Measurements from ENCODE around the gene CST5.
"Not testable (repeated sequence)": the region's sequence is repeated elsewhere in the genome, so short reads cannot be mapped to it uniquely, and the experiment has no call there.

CST5 gene

DNA sequence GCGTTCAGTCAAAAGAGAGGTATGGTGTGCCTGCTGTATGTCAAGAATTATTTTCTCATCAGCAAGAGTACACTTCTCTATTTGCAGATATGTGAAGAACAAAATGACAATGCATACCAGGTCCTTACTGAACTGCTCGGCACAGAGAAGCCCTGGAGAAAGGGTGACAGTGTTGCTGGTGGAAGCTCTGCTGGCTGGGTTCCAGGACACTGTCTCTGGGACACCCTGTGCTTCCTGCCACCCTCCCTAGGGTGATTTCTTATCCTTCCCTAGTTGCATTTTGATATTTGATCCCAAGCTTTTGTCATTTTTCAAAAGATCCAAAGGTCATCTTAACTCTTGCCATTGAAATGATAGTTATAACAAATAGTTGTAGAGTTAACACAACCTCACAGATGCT, 8.3 kb upstream of the CST5 start:
- no peak for DNase-seq (ENCODE audit: low read depth)
- no peak overlapping the region for H3K4me3 ChIP-seq (ENCODE audit: low read length)
- H3K9ac ChIP-seq (ENCODE audit: low read length): no peak overlapping the region
- no peaks in the 10 kb centered on the region for H3K36me3 ChIP-seq (ENCODE audit: control insufficient read depth, insufficient read depth, low read length, severe bottlenecking)
- peaks cover 43% of the 10 kb centered on the region for H3K27me3 ChIP-seq (replicated peaks; ENCODE audit: control insufficient read depth, insufficient read depth, low read length)
- no peaks in the 10 kb centered on the region for H3K9me3 ChIP-seq (ENCODE audit: control insufficient read depth, low read length)
- H3K4me1 ChIP-seq (ENCODE audit: control insufficient read depth, insufficient read depth, low read length): no peaks in the 10 kb centered on the region

DNA sequence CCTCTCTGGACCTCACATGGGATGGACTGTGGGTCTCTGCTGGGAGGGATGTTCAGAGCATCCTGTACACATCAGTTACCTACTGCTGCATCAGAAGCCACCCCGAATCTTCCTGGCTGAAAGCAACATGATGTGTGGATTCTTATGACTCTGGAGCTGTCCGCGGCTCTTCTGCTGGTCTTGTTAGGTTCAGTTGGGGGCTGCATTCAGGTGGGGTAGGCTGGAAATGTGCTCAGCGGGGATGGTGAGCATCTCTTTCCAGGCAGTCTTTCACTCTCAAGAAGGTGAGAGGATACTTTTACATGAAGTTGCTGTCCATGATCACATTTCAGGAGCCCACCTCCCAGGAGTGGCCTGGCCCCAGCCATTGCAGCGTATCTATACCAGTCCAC, 5.2 kb upstream of the CST5 start:
- no peak for DNase-seq (ENCODE audit: low read depth)
- no peak overlapping the region for H3K9ac ChIP-seq (ENCODE audit: low read length)
- no peaks in the 10 kb centered on the region for H3K4me1 ChIP-seq (ENCODE audit: control insufficient read depth, insufficient read depth, low read length)
- H3K36me3 ChIP-seq (ENCODE audit: control insufficient read depth, insufficient read depth, low read length, severe bottlenecking): no peaks in the 10 kb centered on the region
- no peak overlapping the region for H3K4me3 ChIP-seq (ENCODE audit: low read length)
- H3K9me3 ChIP-seq (ENCODE audit: control insufficient read depth, low read length): no peaks in the 10 kb centered on the region
- H3K27me3 ChIP-seq (replicated peaks; ENCODE audit: control insufficient read depth, insufficient read depth, low read length): peaks cover 47% of the 10 kb centered on the region

DNA sequence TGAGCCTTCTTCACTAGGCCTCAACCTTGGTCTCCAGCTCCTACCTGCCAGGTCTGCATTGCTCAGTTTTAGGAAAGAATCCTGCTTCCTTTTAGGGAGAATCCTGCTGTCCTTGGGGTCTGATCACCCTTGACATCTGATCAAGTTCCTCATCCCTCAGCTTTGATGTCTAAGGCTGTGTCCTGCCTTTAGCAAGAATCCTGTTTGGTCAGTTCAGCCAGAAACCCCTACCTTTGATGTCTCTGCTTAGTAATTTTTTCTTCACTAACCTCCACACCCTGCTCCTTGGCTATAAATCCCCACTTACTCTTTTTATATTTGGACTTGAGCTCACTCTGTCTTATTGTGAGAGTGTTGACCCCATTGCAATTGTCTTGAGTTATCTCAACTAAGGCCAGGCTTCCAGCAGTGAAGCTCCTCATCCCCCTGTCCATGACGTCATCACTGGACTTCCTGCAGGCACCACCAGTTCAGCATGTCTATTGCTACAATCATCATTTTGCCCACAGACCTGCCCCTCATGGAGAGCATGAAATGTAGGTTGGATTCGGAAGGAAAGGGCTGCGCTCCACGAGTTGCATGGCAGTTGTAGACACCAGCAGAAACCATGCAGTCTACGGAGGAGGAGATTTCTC, 4.7 kb upstream of the CST5 start:
- H3K4me1 ChIP-seq (ENCODE audit: control insufficient read depth, insufficient read depth, low read length): no peaks in the 10 kb centered on the region
- H3K4me3 ChIP-seq (ENCODE audit: low read length): no peak overlapping the region
- no peaks in the 10 kb centered on the region for H3K9me3 ChIP-seq (ENCODE audit: control insufficient read depth, low read length)
- no peak for DNase-seq (ENCODE audit: low read depth)
- no peaks in the 10 kb centered on the region for H3K36me3 ChIP-seq (ENCODE audit: control insufficient read depth, insufficient read depth, low read length, severe bottlenecking)
- no peak overlapping the region for H3K9ac ChIP-seq (ENCODE audit: low read length)
- H3K27me3 ChIP-seq (replicated peaks; ENCODE audit: control insufficient read depth, insufficient read depth, low read length): peaks cover 49% of the 10 kb centered on the region

DNA sequence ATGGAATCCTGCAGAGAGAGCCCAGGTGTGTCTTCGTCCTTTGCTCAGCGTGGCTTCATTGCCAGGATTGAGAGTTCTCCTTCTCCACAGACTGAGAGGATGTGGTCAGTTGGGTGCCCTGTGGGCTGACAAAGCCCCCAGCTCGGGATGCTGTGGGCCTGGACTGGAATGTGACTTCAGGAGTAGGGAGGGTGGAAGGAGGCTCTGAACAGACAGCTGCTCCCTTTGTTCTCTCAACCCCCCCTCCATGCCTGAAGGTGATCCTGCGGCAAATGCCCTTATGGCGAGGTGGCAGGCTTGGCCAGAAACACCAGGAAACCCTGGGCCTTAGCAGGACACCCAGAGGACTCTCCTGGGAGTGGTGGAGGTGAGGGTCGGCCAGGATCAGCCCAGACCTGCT, 1.8 kb upstream of the CST5 start:
- no peak for DNase-seq (ENCODE audit: low read depth)
- Histone ChIP-seq H3K9ac (ENCODE audit: low read length) (no peak overlapping the region), H3K27me3 (replicated peaks; ENCODE audit: control insufficient read depth, insufficient read depth, low read length) (peaks cover 51% of the 10 kb centered on the region), H3K36me3 (ENCODE audit: control insufficient read depth, insufficient read depth, low read length, severe bottlenecking) (no peaks in the 10 kb centered on the region), H3K9me3 (ENCODE audit: control insufficient read depth, low read length) (no peaks in the 10 kb centered on the region), H3K4me1 (ENCODE audit: control insufficient read depth, insufficient read depth, low read length) (no peaks in the 10 kb centered on the region), H3K4me3 (ENCODE audit: low read length) (no peak overlapping the region)

DNA sequence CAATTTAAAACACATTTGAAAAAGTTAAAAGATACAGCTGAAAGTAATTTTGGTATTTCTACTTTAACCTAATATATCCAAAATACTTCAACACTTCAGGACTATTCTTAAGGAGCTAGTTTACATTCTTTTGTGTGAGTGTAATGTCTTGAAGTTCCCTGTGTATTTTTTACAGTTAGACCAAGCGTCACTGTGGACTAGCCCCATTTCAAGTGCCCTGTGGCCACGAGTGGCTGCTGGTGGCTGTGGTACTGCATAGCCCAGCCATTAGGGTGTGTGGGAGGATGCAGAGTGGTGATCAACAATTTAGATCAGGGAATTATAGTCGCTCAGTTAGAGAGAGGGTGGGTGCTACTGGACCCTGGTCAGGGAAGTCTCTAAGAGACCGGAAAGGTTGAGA, 869 bp upstream of the CST5 start:
- H3K27me3 ChIP-seq (replicated peaks; ENCODE audit: control insufficient read depth, insufficient read depth, low read length): peaks cover 55% of the 10 kb centered on the region
- DNase-seq (ENCODE audit: low read depth): peak; percentile 11
- no peak overlapping the region for H3K9ac ChIP-seq (ENCODE audit: low read length)
- H3K4me3 ChIP-seq (ENCODE audit: low read length): no peak overlapping the region
- no peaks in the 10 kb centered on the region for H3K36me3 ChIP-seq (ENCODE audit: control insufficient read depth, insufficient read depth, low read length, severe bottlenecking)
- H3K9me3 ChIP-seq (ENCODE audit: control insufficient read depth, low read length): no peaks in the 10 kb centered on the region
- no peaks in the 10 kb centered on the region for H3K4me1 ChIP-seq (ENCODE audit: control insufficient read depth, insufficient read depth, low read length)

DNA sequence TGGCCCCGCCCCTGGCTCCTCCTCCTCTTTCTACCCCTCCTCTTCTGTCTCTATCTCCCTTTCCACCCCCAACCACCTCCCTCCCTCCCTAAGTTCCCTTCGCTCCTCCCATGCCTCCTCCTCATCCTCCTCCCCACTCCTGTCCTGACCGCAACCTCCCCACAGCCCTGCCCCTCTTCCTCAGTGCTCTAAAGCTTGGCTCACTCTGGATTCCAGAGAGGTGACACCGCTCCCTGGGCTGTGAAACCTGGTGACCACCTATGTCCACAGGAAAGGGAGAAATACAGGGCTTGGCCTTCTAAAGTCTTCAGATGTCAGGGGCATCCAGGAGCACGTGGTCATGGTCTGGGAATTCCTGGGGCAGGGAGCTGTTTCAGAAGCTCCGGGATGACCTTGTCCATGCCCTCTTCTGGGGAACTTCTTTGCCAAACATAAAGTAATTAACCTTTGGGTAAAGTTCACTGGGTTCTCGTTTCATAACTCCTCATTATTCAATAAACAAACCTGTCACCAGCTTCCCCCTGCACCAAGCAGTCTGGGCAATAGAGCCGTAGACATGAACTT, 345 bp upstream of the CST5 start:
- DNase-seq (ENCODE audit: low read depth): no peak
- no peaks in the 10 kb centered on the region for H3K9me3 ChIP-seq (ENCODE audit: control insufficient read depth, low read length)
- no peaks in the 10 kb centered on the region for H3K36me3 ChIP-seq (ENCODE audit: control insufficient read depth, insufficient read depth, low read length, severe bottlenecking)
- peaks cover 61% of the 10 kb centered on the region for H3K27me3 ChIP-seq (replicated peaks; ENCODE audit: control insufficient read depth, insufficient read depth, low read length)
- no peak overlapping the region for H3K9ac ChIP-seq (ENCODE audit: low read length)
- H3K4me1 ChIP-seq (ENCODE audit: control insufficient read depth, insufficient read depth, low read length): no peaks in the 10 kb centered on the region
- no peak overlapping the region for H3K4me3 ChIP-seq (ENCODE audit: low read length)

DNA sequence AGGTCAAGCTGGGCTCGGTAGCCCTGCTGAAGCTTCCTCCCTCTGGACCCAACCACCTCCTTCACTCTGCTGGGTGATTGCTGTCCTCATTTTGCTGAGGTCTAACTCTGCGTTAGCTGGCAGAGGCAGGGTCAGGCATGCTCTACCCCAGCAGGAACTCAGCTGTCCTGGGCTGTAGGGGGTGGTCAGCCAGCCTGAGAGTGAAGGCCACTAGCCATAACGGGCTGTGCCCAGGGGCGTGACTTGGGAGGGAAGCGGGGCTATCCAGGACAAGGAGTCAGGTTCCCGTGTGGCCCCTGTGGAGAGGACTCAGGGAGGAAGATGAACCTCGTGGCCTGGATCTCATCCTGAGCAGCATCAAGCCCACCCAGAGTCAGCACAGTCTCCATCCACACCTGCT, 761 bp downstream of the CST5 start:
- H3K27me3 ChIP-seq (replicated peaks; ENCODE audit: control insufficient read depth, insufficient read depth, low read length): peaks cover 69% of the 10 kb centered on the region
- no peak overlapping the region for H3K4me3 ChIP-seq (ENCODE audit: low read length)
- no peaks in the 10 kb centered on the region for H3K36me3 ChIP-seq (ENCODE audit: control insufficient read depth, insufficient read depth, low read length, severe bottlenecking)
- no peaks in the 10 kb centered on the region for H3K9me3 ChIP-seq (ENCODE audit: control insufficient read depth, low read length)
- no peak for DNase-seq (ENCODE audit: low read depth)
- H3K4me1 ChIP-seq (ENCODE audit: control insufficient read depth, insufficient read depth, low read length): no peaks in the 10 kb centered on the region
- H3K9ac ChIP-seq (ENCODE audit: low read length): no peak overlapping the region

DNA sequence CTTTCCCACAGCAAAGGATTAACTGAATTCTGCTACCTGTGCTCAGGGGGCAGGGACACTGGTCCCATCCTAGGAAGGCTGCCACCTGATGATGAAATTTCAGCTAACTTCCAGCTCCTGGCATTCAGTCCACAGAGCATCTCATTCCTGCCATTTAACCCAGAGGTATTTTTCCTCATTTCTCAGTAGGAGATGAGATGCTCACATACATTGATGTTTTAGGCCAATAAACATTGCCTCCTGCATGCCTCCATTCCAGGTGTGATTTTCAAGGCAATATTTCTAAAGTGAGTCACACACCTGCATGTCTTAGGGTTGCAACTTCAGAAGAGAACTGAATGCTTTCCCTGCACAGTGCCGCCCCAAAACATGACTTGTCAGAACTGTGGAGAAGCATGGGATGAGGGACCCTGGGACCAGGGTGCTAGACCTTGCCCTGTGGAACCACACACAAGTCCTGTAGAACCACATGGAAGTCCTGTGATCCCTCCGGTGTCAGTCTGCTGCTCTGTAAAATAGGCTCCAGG, 1.5 kb downstream of the CST5 start:
- H3K4me3 ChIP-seq (ENCODE audit: low read length); DNase-seq (ENCODE audit: low read depth); H3K9ac ChIP-seq (ENCODE audit: low read length); H3K9me3 ChIP-seq (ENCODE audit: control insufficient read depth, low read length); H3K4me1 ChIP-seq (ENCODE audit: control insufficient read depth, insufficient read depth, low read length); H3K36me3 ChIP-seq (ENCODE audit: control insufficient read depth, insufficient read depth, low read length, severe bottlenecking): not testable (repeated sequence)
- H3K27me3 ChIP-seq (replicated peaks; ENCODE audit: control insufficient read depth, insufficient read depth, low read length): peaks cover 67% of the 10 kb centered on the region

DNA sequence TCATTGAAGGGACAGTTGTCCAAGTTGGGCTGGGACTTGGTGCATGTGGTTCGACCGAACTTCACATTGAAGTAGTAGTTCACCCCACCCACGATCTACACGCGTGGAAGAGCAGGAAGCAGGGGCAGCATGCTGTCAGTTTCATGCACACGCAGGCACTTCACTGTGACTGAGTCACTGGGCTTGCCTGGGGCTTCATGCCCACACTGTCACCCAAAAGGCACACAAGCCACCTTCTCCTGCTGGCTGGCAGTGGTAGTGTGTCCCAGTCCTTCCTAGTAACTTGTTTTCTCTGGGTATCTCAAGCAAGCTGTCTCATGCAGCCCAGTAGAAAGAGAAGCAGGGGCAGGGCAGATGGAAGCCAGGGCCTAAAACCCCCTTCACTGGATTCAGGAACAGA, 2.0 kb downstream of the CST5 start:
- H3K9me3 ChIP-seq (ENCODE audit: control insufficient read depth, low read length): no peaks in the 10 kb centered on the region
- no peak overlapping the region for H3K9ac ChIP-seq (ENCODE audit: low read length)
- DNase-seq (ENCODE audit: low read depth): no peak
- H3K27me3 ChIP-seq (replicated peaks; ENCODE audit: control insufficient read depth, insufficient read depth, low read length): peaks cover 70% of the 10 kb centered on the region
- no peaks in the 10 kb centered on the region for H3K36me3 ChIP-seq (ENCODE audit: control insufficient read depth, insufficient read depth, low read length, severe bottlenecking)
- H3K4me3 ChIP-seq (ENCODE audit: low read length): no peak overlapping the region
- no peaks in the 10 kb centered on the region for H3K4me1 ChIP-seq (ENCODE audit: control insufficient read depth, insufficient read depth, low read length)

DNA sequence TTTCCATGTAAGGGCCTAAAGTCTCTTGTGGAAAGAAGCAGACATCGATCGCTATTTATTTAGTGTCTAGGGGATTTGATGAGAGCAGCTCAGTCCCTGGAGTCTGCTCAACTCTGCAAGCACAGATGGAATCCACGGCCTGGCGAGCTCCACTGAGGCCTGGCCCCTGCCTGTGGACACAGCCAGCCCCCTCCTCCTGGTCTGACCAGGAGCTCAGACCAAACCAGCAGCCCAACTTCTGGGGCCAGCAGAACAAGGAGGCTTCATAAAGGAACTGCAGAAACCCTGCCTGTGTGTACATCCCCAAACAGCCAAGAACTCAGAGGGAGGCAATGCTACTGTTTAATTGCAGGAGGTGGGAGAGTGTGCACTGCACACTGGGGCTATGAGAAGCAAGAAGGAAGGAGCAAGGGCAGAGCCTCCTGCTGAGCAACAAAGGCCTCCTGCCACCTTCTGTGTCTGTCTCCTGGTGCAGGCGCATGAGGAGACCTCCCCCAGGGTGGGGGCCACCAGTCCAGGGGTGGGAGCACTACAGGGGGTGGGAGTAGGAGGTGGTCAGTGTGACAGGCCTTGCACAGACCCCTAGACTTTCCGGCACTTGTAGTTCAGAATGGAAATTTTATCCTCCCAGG, 3.8 kb downstream of the CST5 start:
- Histone ChIP-seq H3K4me3 (ENCODE audit: low read length) (no peak overlapping the region), H3K9ac (ENCODE audit: low read length) (no peak overlapping the region), H3K36me3 (ENCODE audit: control insufficient read depth, insufficient read depth, low read length, severe bottlenecking) (no peaks in the 10 kb centered on the region), H3K27me3 (replicated peaks; ENCODE audit: control insufficient read depth, insufficient read depth, low read length) (peaks cover 74% of the 10 kb centered on the region), H3K4me1 (ENCODE audit: control insufficient read depth, insufficient read depth, low read length) (no peaks in the 10 kb centered on the region), H3K9me3 (ENCODE audit: control insufficient read depth, low read length) (peaks cover 2% of the 10 kb centered on the region)
- DNase-seq (ENCODE audit: low read depth): no peak

DNA sequence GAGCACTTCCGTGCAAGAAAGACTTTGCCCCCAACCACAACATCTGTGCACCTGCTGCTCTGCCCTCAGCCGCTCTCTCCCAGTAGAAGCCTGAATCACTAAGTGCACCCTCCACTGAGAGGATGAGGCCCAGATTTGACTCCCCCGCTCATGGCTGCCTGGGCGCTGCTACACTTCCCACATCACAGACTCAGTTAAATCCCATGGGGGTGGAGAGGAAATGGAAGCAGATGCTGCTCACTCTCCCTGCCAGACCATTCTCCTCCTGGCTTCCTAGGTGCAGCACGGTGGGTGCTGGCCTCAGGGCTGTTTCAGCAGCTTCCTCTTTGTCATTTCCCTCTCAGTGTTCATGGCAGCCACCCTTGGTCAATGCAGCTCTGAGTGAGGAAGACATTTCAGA, 4.8 kb downstream of the CST5 start:
- Histone ChIP-seq H3K4me1 (ENCODE audit: control insufficient read depth, insufficient read depth, low read length) (no peaks in the 10 kb centered on the region), H3K9me3 (ENCODE audit: control insufficient read depth, low read length) (peaks cover 2% of the 10 kb centered on the region), H3K36me3 (ENCODE audit: control insufficient read depth, insufficient read depth, low read length, severe bottlenecking) (no peaks in the 10 kb centered on the region), H3K9ac (ENCODE audit: low read length) (no peak overlapping the region), H3K4me3 (ENCODE audit: low read length) (no peak overlapping the region), H3K27me3 (replicated peaks; ENCODE audit: control insufficient read depth, insufficient read depth, low read length) (peaks cover 75% of the 10 kb centered on the region)
- no peak for DNase-seq (ENCODE audit: low read depth)
